Kasumi-1 (cell line): Measurements from ENCODE around the gene FAM200B.
A peak's percentile ranks its signal among the peaks of the same experiment; 100 is the strongest.

Source experiments
- DNase-seq, 2 experiments: peaks; one replicate each; lab custom pipeline; 2025; lab: John Stamatoyannopoulos, UW

Gene FAM200B

GRCh38 chr4:15668566-15669435 is 12.8 kb upstream of the FAM200B start:
- no peak for DNase-seq

- no peak for DNase-seq
Measured at GRCh38 chr4:15670576-15670975, 11.1 kb upstream of the FAM200B start.

GRCh38 chr4:15672101-15672500 is 9.5 kb upstream of the FAM200B start:
- no peak for DNase-seq

- DNase-seq: no peak
Measured at GRCh38 chr4:15673337-15673736, 8.3 kb upstream of the FAM200B start.

GRCh38 chr4:15674046-15674445 is 7.6 kb upstream of the FAM200B start:
- DNase-seq: no peak

GRCh38 chr4:15674926-15675325 is 6.7 kb upstream of the FAM200B start:
- DNase-seq: no peak

- no peak for DNase-seq
Measured at GRCh38 chr4:15675356-15675755, 6.3 kb upstream of the FAM200B start.

GRCh38 chr4:15676039-15676438 is 5.6 kb upstream of the FAM200B start:
- no peak for DNase-seq

- DNase-seq: no peak
Measured at GRCh38 chr4:15676899-15677298, 4.7 kb upstream of the FAM200B start.

GRCh38 chr4:15677507-15677988 is 4.1 kb upstream of the FAM200B start:
- DNase-seq: no peak

GRCh38 chr4:15681067-15681371 is 608 bp upstream of the FAM200B start:
- no peak for DNase-seq

- DNase-seq: peak in 1 of 2 experiments; percentile 44
Measured at GRCh38 chr4:15682242-15683142, 865 bp downstream of the FAM200B start.

GRCh38 chr4:15683143-15683495 is 1.5 kb downstream of the FAM200B start:
- DNase-seq: peak; percentile 32 to 49

GRCh38 chr4:15684498-15684897 is 2.9 kb downstream of the FAM200B start:
- DNase-seq: no peak

GRCh38 chr4:15688051-15688450 is 6.4 kb downstream of the FAM200B start:
- no peak for DNase-seq

- DNase-seq: peak; percentile 15 to 45
Measured at GRCh38 chr4:15689540-15689939, 7.9 kb downstream of the FAM200B start.

GRCh38 chr4:15690020-15690809 is 8.6 kb downstream of the FAM200B start:
- DNase-seq: peak; percentile 10 to 24

GRCh38 chr4:15691346-15692135 is 9.9 kb downstream of the FAM200B start:
- DNase-seq: peak; percentile 19 to 44

- no peak for DNase-seq
Measured at GRCh38 chr4:15692602-15693001, 11.0 kb downstream of the FAM200B start.

- no peak for DNase-seq
Measured at GRCh38 chr4:15694431-15694830, 12.8 kb downstream of the FAM200B start.

GRCh38 chr4:15695240-15695699 is 13.6 kb downstream of the FAM200B start:
- no peak for DNase-seq
